ENCODE data around the gene ADCY4. TPM values are rescaled to one million over a fixed set of nuclear protein-coding genes. Genes with fewer than 3 reads are reported as not detected.

ADCY4 gene
- total RNA-seq, 1 donor from 2014 or later: 2.3 TPM

GRCh38 chr14:24284501-24285035 lies 50.3 kb downstream of the ADCY4 start:
- H3K4me1 Mint-ChIP-seq: peaks cover 43% of the 10 kb centered on the region
- no peak for DNase-seq
- H3K27ac Mint-ChIP-seq: no peak overlapping the region
- H3K9me3 Mint-ChIP-seq: no peaks in the 10 kb centered on the region
- peaks cover 6% of the 10 kb centered on the region for H3K36me3 Mint-ChIP-seq (ENCODE audit: low read depth)
- H3K4me3 Mint-ChIP-seq: no peak overlapping the region
- no peak for ATAC-seq (ENCODE audit: low read depth)
- TF ChIP-seq, protein P1, sequence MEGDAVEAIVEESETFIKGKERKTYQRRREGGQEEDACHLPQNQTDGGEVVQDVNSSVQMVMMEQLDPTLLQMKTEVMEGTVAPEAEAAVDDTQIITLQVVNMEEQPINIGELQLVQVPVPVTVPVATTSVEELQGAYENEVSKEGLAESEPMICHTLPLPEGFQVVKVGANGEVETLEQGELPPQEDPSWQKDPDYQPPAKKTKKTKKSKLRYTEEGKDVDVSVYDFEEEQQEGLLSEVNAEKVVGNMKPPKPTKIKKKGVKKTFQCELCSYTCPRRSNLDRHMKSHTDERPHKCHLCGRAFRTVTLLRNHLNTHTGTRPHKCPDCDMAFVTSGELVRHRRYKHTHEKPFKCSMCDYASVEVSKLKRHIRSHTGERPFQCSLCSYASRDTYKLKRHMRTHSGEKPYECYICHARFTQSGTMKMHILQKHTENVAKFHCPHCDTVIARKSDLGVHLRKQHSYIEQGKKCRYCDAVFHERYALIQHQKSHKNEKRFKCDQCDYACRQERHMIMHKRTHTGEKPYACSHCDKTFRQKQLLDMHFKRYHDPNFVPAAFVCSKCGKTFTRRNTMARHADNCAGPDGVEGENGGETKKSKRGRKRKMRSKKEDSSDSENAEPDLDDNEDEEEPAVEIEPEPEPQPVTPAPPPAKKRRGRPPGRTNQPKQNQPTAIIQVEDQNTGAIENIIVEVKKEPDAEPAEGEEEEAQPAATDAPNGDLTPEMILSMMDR (IDR thresholded peaks at IDR 0.05): no peak
- CTCF ChIA-PET: no interaction called here
- intact Hi-C loops (cut with micrococcal nuclease): no loop called here
- H3K27me3 Mint-ChIP-seq: no peaks in the 10 kb centered on the region
- POLR2A ChIA-PET: interaction anchor here (2.3 kb wide), 1 partner anchor 42 kb away, joined by 8 read pairs; the partner anchor contains the start of gene TINF2

- no peak for ATAC-seq (ENCODE audit: low read depth)
Measured at GRCh38 chr14:24283796-24284460, 50.9 kb downstream of the ADCY4 start.

DNA sequence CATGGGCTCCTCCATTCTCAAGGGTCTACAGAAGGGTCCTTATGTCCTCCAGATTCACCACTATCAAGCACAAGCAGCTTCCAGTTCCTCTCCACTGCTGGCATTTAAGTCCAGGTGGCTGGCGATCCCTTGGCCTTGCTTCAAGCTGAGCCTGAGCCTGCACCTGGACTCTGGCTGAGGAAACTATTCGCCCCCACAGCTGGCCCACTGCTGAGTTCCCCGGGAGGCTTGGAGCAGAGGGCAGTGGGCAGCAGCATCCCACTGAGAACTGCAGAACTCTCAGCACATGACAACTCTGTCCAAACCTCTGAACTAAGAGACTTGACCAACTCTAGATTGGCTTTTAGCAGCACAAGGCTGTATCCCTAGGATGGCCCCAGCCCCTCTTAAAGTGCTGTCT lies 52.1 kb downstream of the ADCY4 start:
- H3K4me1 Mint-ChIP-seq: peaks cover 52% of the 10 kb centered on the region
- no peak overlapping the region for H3K27ac Mint-ChIP-seq
- H3K9me3 Mint-ChIP-seq: no peaks in the 10 kb centered on the region
- intact Hi-C loops (cut with micrococcal nuclease): no loop called here
- no peaks in the 10 kb centered on the region for H3K27me3 Mint-ChIP-seq
- H3K36me3 Mint-ChIP-seq (ENCODE audit: low read depth): no peaks in the 10 kb centered on the region
- DNase-seq (no peak), ATAC-seq (ENCODE audit: low read depth) (no peak)
- H3K4me3 Mint-ChIP-seq: no peak overlapping the region
- ChIA-PET POLR2A (interaction anchor here (0.7 to 3.9 kb wide), 5 partner anchors 12 to 148 kb away, joined by 3 to 53 read pairs (median 8); partner anchors contain the start of genes KHNYN, RABGGTA and TINF2), CTCF (interaction anchor here (0.8 to 5.4 kb wide), 5 partner anchors 11 to 27 kb away, joined by 3 to 31 read pairs (median 3); partner anchors contain the start of genes CIDEB, LTB4R, LTB4R2 and RABGGTA)
- TF ChIP-seq, protein P1 (IDR thresholded peaks at IDR 0.05): no peak

More at GRCh38 chr14:24283796-24284460, 50.9 kb downstream of the ADCY4 start:
- Mint-ChIP-seq H3K4me1 (peaks cover 44% of the 10 kb centered on the region), H3K36me3 (ENCODE audit: low read depth) (peaks cover 2% of the 10 kb centered on the region), H3K4me3 (no peak overlapping the region), H3K9me3 (no peaks in the 10 kb centered on the region), H3K27me3 (no peaks in the 10 kb centered on the region), H3K27ac (no peak overlapping the region)
- intact Hi-C loops (cut with micrococcal nuclease): no loop called here
- POLR2A ChIA-PET: interaction anchor here (2.3 kb wide), 1 partner anchor 41 kb away, joined by 8 read pairs; the partner anchor contains the start of gene TINF2
- TF ChIP-seq, protein P1 (IDR thresholded peaks at IDR 0.05): no peak
- DNase-seq: no peak
- CTCF ChIA-PET: interaction anchor here (0.9 to 5.4 kb wide), 2 partner anchors 12 to 25 kb away, joined by 3 to 31 read pairs; partner anchors contain the start of genes CIDEB, LTB4R, LTB4R2 and RABGGTA

GRCh38 chr14:24281636-24282035 lies 53.2 kb downstream of the ADCY4 start:
- Mint-ChIP-seq H3K36me3 (ENCODE audit: low read depth) (no peaks in the 10 kb centered on the region), H3K9me3 (no peaks in the 10 kb centered on the region), H3K27me3 (no peaks in the 10 kb centered on the region), H3K4me3 (peak overlapping the region; percentile 28), H3K4me1 (peaks cover 60% of the 10 kb centered on the region), H3K27ac (peak overlapping the region; percentile 78)
- ATAC-seq (ENCODE audit: low read depth): no peak
- no peak for DNase-seq
- intact Hi-C loops (cut with micrococcal nuclease): no loop called here
- TF ChIP-seq, protein P1 (IDR thresholded peaks at IDR 0.05): no peak
- ChIA-PET POLR2A (interaction anchor here (0.7 to 5.0 kb wide), 6 partner anchors 9 to 149 kb away, joined by 3 to 80 read pairs (median 30); partner anchors contain the start of genes KHNYN, MDP1, RABGGTA and TINF2), CTCF (interaction anchor here (1.4 to 5.4 kb wide), 4 partner anchors 10 to 52 kb away, joined by 3 to 31 read pairs (median 5); partner anchors contain the start of genes CIDEB, LTB4R, LTB4R2 and RABGGTA)
